Left renal pelvis (tissue), 4 donors: ENCODE results near the gene WDTC1. TPM values are rescaled to one million over a fixed set of nuclear protein-coding genes. Genes with fewer than 3 reads are reported as not detected.
A peak's percentile ranks its signal among the peaks of the same experiment; 100 is the strongest.
"Not testable (repeated sequence)": the region's sequence is repeated elsewhere in the genome, so short reads cannot be mapped to it uniquely, and the experiment has no call there.

Experiments
- DNase-seq, 4 donors: peaks; one replicate each; pipeline ENCODE4 v3.0.0-alpha.2; 2013; ENCODE audit warnings: low read depth in 4 of 4, low spot score in 3 of 4
- polyA plus RNA-seq, 4 donors: library from polyadenylated mRNA; unstranded; fragments of 120-200 nt; gene quantifications; one replicate each; pipeline ENCODE4 v1.2.1, GENCODE V29; 2013; ENCODE audit not compliant: insufficient read length in 4 of 4

Gene WDTC1
- polyA plus RNA-seq, 4 donors = 38.4 to 51.5 (median 41.9) TPM

DNA sequence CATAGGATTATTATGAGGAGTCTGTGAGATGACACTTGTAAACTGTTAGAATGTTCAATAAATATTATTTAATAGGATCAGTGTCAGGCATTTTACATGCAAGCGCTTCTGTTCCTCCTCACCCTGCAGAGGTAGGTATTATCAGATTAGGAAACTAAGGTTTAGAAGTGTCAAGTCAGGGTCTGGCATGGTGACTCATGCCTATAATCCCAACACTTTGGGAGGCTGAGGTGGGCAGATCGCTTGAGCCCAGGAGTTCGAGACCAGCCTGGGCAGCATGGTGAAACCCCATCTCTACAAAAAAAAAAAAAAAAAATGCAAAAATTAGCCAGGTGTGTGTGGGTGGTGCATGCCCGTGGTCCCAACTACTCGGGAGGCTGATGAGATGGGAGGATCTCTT is 9.2 kb downstream of the WDTC1 start:
- DNase-seq = not testable (repeated sequence)

GRCh38 chr1:27246194-27246593 is 11.8 kb downstream of the WDTC1 start:
- no peak for DNase-seq

DNA sequence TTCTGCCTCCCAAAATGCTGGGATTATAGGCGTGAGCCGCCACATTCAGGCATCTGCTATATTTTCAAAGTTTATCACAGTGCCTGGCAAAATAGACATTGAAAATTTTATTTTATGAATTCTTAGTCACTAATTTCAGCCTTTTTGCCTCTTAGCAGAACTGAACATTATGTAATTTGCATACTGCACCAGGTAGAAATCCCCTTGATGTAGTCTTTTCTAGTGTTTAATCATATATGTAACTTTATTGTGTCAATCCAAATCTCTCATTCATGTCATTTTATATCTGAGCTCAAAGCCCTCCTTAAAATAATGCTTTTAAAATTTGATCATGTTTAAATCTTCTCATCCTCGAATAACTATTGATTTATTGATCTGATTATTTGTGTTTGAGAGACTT is 19.2 kb downstream of the WDTC1 start:
- no peak for DNase-seq

DNA sequence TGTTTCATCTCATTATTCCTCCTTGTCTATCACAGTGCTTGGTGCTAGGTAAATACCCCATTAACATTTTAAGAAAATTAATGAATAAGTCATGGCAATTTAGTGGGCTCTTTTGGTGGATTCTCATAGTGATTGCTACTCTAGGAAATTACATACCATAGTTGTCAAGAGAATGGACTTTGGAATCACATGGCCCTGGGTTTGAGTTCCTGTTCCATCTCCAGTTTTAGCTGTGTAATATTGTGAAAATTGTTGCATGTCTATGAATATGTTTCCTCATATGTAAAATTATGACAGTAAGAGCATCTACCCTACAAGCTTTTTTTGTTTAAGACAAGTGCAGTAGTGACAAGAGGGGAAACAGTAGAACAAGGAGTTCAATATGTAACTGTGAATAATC is 20.7 kb downstream of the WDTC1 start:
- DNase-seq = no peak

DNA sequence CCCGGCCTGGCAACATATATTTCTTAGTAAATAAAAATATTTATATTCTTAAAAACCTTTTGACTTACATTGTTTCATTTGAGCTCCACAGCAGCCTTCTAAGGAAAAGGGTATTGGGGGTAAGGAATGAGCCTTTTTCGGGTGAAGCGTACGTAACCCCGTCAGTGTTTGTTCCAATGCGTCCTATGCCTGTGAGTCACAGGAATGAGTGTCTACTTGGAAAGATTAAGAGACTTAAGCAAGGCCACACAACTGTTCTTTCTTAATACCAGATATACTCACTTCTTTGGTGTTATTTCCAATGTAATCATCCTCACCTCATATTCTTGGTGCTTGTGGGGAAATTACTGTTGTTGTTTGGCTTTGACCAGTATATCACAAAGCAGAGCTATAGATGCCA is 22.7 kb downstream of the WDTC1 start:
- DNase-seq = no peak

DNA sequence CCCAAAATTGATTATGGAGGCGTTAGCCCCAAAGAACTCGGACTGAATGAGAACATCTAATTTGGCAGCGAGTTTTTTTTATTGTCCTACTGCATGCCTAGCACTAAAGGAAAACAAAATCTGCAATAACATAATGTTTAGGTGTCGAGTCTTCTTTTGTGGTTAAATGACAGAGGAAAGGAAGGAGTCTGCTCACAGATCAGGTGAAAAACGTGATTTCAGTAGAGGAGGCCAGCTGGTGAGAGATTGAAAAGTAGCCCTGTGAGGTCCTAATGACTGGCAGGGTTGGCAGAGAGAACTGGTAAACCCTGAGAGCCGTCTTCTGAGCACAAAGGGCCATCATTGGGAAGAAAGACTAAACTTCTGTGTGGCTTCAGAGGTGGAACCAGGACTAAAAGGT is 24.2 kb downstream of the WDTC1 start:
- DNase-seq = no peak

DNA sequence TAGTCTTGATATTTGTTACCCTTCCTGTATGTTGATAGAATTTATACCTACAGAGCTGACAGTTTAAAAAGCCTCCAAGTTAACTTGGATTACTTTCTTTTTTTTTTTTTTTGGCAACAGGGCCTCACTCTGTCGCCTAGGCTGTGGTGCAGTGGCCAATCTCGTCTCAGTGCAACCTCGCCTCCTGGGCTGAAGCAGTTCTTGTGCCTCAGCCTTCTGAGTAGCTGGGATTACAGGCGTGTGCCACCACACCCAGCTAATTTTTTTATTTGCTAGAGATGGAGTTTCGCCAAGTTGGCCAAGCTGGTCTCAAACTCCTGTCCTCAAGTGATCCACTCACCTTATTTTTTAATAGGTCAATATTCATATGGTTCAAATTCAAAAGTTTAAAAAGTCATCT is 32.7 kb downstream of the WDTC1 start:
- no peak for DNase-seq

GRCh38 chr1:27269276-27269675 is 34.8 kb downstream of the WDTC1 start:
- no peak for DNase-seq

DNA sequence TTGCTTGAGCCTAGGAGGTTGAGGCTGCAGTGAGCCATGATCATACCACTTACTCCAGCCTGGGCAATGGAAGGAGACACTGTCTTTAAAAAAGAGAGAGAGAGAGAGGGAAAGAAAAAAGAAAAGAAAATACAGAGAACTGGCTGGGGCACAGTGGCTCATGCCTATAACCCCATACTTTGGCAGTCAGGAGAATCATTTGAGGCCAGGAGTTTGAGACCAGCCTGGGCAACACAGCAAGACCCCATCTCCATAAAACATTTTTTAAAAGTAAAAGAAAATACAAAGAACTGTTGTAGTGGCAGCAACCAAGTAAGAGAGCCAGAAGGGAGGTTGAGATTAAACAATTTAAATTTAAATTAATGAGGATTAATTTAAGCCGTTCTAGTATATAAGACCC is 39.8 kb downstream of the WDTC1 start:
- DNase-seq = no peak

- no peak for DNase-seq
These were observed 41.3 kb downstream of the WDTC1 start for GRCh38 chr1:27275696-27276095.

DNA sequence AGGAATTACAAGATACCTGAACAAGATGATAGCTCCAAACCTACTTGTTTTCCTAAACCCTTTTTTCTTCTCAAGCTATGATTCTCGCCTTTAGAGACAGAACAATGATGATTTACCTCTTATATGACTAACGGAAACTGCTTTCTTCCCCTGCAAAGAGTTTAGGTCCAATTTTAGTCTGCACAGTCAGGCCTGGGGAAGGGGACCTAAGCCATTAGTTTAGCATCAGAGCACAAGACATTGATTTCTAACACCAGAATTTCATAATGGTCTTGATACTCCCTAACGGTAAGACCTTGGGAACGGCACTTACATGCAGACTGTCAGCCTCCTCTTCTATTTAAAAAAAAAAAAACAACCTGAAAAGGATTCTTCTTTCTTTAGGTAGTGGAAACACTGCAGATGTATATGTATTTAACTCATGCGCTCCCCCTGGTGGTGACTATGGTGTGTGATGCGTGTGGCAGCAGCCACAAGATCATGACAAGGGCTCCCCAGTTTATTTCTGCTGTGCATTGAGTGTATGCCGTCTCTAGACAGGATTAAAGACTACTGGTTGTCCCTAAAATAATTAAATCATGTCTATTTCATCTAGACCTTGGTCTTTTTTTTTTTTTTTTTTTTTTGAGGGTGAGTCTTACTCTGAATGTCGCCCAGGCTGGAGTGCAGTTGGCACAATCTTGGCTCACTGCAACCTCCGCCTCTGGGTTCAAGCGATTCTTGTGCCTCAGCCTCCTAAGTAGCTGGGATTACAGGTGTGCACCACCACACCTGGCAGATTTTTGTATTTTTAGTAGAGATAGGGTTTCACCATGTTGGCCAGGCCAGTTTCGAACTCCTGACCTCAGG is 50.2 kb downstream of the WDTC1 start:
- peak in 2 of 4 donors; percentile 48 to 70 for DNase-seq

DNA sequence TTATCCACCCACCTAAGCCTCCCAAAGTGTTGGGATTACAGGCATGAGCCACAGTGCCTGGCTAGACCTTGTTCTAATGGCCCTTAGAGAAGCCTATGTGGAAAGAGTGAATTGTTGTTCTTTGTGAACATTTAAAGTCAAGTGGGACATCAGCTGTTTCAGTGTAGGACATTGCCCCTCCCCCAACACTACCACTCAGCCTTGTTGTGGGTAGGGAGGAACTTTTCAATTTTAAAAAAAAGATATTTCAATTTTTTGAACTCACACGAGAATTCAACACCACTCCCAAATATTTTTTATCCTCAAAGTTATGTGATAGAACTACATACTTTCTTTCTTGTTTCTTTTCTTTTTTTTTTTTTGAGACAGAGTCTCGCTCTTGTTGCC is 50.8 kb downstream of the WDTC1 start:
- DNase-seq = no peak

DNA sequence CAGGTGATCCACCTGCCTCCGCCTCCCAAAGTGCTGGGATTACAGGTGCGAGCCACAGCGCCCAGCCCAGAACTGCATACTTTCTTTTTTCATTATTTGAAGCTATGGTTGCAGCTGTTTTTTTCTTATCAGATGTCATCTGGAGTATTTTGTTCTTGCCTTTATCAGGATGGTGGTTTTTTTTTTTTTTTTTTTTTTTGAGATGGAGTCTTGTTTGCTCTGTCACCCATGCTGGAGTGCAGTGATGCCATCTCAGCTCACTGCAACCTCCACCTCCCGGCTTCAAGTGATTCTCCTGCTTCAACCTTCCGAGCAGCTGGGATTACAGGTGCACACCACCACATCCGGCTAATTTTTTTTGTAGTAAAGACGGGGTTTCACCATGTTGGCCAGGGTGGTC is 51.4 kb downstream of the WDTC1 start:
- DNase-seq = not testable (repeated sequence)

GRCh38 chr1:27289125-27289524 is 54.7 kb downstream of the WDTC1 start:
- not testable (repeated sequence) for DNase-seq

DNA sequence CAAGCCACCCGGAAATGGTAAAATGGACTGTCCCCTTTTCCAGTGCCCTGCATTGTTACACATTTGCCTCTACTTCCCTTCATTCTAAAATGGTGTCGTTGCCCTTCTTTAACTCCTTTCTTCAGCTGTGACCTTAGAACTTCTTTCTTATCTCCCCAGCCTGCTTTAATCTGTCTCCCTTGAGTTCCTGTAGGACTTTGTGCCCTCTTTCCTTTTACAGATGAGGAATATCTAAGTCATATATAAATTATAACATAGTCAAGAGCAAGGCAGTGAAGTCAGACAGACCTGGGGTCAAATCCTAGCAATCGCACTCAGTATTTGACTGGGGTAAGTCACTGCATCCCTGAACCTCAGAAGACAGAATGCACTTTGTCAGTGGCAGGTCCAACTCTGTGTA is 56.1 kb downstream of the WDTC1 start:
- no peak for DNase-seq

- no peak for DNase-seq
These were observed 57.7 kb downstream of the WDTC1 start for GRCh38 chr1:27292106-27292505.

DNA sequence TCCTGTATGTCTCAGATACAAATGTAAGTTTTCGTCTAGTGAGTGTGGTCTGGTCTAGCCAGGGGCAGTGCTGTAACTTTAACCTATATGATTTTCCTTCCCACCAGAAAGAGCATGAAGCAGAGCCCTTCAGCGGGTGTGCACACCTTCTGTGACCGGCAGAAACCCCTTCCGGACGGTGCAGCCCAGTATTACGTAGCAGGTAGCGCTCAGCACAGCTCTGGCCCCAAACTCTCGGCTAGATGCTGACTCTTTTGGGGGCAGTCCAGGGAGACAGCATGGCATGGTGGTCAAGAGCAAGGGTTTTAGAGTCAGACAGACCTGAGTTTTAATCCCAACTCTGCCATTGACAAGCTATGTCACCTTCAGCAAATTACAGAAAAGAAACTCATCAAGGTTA is 59.5 kb downstream of the WDTC1 start:
- DNase-seq = no peak

- DNase-seq = no peak
These were observed 62.4 kb downstream of the WDTC1 start for GRCh38 chr1:27296773-27297291.

DNA sequence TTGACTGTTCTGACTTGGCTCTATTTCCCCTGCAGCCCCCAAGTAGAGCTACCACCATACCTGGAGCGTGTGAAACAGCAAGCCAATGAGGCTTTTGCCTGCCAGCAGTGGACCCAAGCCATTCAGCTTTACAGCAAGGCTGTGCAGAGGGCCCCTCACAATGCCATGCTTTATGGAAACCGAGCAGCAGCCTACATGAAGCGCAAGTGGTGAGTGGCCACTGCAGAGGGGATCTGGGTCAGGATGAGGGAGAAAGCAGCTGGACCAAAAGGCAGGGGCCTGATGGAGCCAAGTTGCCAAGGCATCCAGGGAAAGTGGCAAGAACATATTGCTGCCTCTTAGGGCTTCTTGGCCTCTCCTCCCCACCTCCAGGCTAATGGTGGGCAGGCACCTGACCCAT is 63.5 kb downstream of the WDTC1 start:
- no peak for DNase-seq

DNA sequence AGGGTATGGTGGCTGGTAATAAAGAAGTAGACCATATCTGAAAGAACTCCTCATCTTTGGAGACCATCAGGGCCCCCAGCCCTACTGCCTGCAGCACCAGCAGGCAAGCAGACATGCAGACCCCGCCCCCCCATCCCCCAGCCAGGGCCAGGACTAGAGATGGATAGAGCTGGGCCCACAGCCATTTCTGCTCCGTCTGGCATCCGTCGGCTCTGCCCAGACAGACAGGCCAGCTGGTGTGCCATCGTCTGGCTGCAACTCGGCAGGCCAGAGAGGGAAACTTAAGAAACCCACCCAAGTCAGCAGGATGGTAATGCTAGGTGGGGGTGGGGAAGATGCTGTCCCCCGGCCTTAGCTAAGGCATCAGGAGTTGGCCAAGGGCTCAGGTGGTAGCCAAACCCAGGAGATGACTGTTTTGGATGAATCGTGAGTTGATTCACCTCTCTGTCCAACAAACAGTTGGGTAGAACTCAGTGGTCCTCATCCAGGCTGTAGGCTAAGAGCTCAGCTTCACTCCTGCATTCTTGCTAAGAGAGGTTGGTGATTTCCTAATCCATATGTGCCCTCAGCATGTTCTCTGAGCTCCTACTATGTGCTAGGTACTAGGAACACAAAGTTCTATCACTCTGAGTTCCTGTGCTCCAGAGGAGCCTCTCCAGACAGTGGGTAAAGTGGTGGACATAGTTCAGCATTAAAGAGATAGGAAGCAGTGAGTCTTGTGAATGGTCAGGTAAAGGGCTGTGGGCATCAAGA is 64.4 kb downstream of the WDTC1 start:
- DNase-seq = no peak

DNA sequence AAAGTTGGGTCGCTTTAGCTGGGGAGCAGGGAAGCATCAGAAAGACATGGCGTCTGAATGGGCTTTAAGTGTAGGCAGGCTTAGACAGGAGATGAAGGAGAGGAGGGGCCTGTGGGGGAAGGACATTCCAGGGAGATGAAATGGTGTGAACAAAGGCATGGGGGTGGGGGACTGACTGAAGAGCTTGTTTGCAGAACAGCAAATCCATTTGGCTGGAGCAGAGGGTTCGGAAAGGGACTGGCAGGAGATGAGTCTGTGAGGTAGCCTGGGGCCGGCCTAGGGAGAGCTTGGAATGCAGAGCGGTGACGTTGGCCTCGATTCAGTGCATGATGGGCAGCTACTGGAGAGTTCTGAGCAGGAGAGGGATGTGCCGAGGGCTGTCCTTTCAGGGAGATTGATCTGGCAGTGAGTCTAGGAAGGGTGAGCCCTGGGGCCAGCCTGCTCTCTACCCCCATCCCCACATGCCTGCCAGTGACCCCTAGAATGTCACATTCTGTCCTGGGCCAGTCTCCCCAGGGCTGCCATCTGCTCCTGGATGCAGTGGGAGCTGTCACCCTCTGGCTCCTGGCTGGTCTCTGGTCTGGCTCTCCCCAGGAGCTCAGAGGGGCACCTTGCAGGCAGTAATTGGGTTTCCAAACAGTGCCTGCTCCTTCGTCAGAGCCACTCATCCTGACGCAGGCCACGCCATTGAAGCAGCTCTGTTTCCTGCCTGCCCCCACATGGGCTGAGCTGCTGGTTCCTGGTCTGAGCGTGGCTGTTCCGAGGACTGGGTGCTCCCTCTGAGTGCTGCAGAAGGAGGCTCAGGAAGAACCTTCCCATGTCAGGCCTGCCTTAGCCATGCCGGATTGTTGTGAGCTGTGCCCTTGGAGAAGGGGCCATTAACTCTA is 65.2 kb downstream of the WDTC1 start:
- no peak for DNase-seq
